Spleen (tissue), 11 donors: ENCODE results near the gene SMU1. TPM values are rescaled to one million over a fixed set of nuclear protein-coding genes. Genes with fewer than 3 reads are reported as not detected.

Source experiments
- DNase-seq: peaks from one replicate; pipeline ENCODE4 v3.0.0-alpha.2; 2020
- H3K27ac ChIP-seq, 8 donors: fragments of 200-600 bp; sonication (generic) in 7 of 8; 1 replicate in 4 of 8; 2 replicates in 4 of 8; pipeline versions ENCODE4 v1.5.0 to v1.8.0; 2016 to 2021; ENCODE audit warnings: inconsistent platforms in 4 of 8, mild to moderate bottlenecking in 4 of 8, moderate library complexity in 1 of 8
- H3K27me3 ChIP-seq, 7 donors: fragments of 200-600 bp; sonication (generic) in 6 of 7; replicated peaks in 1 of 7; 1 replicate in 4 of 7; 2 replicates in 3 of 7; pipeline versions ENCODE4 v1.5.0 to v1.8.0; 2016 to 2021; ENCODE audit warnings: inconsistent platforms in 3 of 7, mild to moderate bottlenecking in 1 of 7
- H3K36me3 ChIP-seq, 6 donors: fragments of 200-600 bp; sonication (generic) in 5 of 6; 1 replicate in 4 of 6; 2 replicates in 2 of 6; pipeline versions ENCODE4 v1.5.0 to v1.8.0; 2016 to 2021; ENCODE audit warnings: inconsistent platforms in 2 of 6
- H3K4me1 ChIP-seq, 6 donors: fragments of 200-600 bp; sonication (generic) in 5 of 6; 1 replicate in 3 of 6; 2 replicates in 3 of 6; pipeline versions ENCODE4 v1.5.0 to v1.8.0; 2016 to 2021; ENCODE audit warnings: inconsistent platforms in 3 of 6
- H3K4me3 ChIP-seq, 8 donors: fragments of 200-600 bp; sonication (generic) in 7 of 8; 1 replicate in 4 of 8; 2 replicates in 4 of 8; pipeline versions ENCODE4 v1.5.0 to v1.8.0; 2016 to 2021; ENCODE audit warnings: inconsistent platforms in 4 of 8, mild to moderate bottlenecking in 4 of 8, moderate library complexity in 2 of 8
- H3K9me3 ChIP-seq, 8 donors: fragments of 200-600 bp; sonication (generic) in 7 of 8; 1 replicate in 4 of 8; 2 replicates in 4 of 8; pipeline versions ENCODE4 v1.5.0 to v1.8.0; 2016 to 2021; ENCODE audit warnings: inconsistent platforms in 4 of 8
- POLR2A ChIP-seq, 3 donors: fragments of 450-650 bp; IDR thresholded peaks; one replicate each; pipeline ENCODE4 v1.5.1; 2017; ENCODE audit warnings: antibody characterized with exemption in 3 of 3, mild to moderate bottlenecking in 1 of 3
- POLR2AphosphoS5 ChIP-seq, 3 donors: sonication (generic); formaldehyde crosslinking; IDR thresholded peaks; one replicate each; pipeline ENCODE4 v1.5.1; 2017; ENCODE audit warnings: antibody characterized with exemption in 3 of 3
- WGBS, 5 donors: extraction: QIAGEN DNeasy Blood & Tissue Kit in 3 of 5; methylation state at CpG; one replicate each; pipeline versions ENCODE4 v1.1.5 to v1.1.7; 2013 to 2018; 5-methylcytosine and 5-hydroxymethylcytosine counted together
- intact Hi-C: fragments of 100-400 bp; cut with DNase I; formaldehyde crosslinking; loops from one replicate; pipeline ENCODE4 v1.15.0; 2023; ENCODE audit warnings: low total_unique reads
- polyA plus RNA-seq, 3 donors: library from polyadenylated mRNA; stranded (reverse); fragments of 200-250 nt; gene quantifications; one replicate each; pipeline ENCODE4 v1.2.1, GENCODE V29; 2013
- total RNA-seq, 7 donors: library from RNA; depleted of rRNA in 3 of 7; stranded (reverse); fragments of >200 nt in 3 of 7; fragmentation: NEBNext Ultra II Directional in 4 of 7; extraction: Animal tissue kit (Norgen Biotek cat#: 25700) in 4 of 7; gene quantifications; one replicate each; pipeline versions ENCODE4 v1.1.0 to v1.2.1, GENCODE V29; 2016 to 2021
- TF ChIP-seq, protein P1 (sequence below), 11 experiments: fragments of 200-600 bp in 7 of 11; fragments of 450-650 bp in 4 of 11; sonication (generic) in 4 of 11; IDR thresholded peaks in 8 of 11; conservative IDR thresholded peaks in 3 of 11; 1 replicate in 7 of 11; 2 replicates in 4 of 11; pipeline versions ENCODE4 v1.4.0 to v1.8.0; 2016 to 2021; ENCODE audit warnings: antibody characterized with exemption in 11 of 11, inconsistent platforms in 4 of 11, mild to moderate bottlenecking in 1 of 11
- donor health status: healthy with polysubstance abuse.
- donor health status: DM: no; HTN: no; CAD: no; lungs with moderate emphysema.
- donor health status: DM: no; HTN: no; CAD: no.
- donor health status: Bipolar disorder and iron deficiency.
- donor health status: healthy.
- donor health status: DM: no; HTN: no; CAD: no.
- donor health status: DM: yes; HTN: yes; CAD: no.

SMU1 gene
- total and polyA plus RNA-seq, 10 donors, result 7.2 to 23.3 (median 18.8) TPM

DNA sequence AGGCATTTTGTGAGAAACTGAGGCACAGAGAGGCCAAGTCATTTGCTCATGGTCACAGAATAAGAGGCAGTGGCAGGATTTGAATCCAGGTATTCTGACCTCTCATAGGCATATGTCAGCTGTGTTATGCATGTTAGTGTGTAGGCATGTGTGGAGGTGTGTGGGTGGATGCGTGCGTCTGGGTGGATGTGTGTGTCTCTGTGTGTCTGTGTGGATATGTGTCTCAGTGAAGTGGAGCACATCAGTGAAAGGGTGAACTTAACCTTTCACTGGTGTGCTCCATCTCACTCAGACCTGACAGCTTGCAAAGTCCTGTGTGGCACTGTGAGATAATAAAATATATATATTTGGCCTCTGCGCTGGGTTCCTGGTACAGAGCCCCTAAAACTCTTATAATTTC is 32.0 kb upstream of the SMU1 start:
- WGBS, 5 donors, result 90 to 95% (median 93%) methylated on average over 3 of the region's 3 CpGs
- intact Hi-C loops, result no loop called here

DNA sequence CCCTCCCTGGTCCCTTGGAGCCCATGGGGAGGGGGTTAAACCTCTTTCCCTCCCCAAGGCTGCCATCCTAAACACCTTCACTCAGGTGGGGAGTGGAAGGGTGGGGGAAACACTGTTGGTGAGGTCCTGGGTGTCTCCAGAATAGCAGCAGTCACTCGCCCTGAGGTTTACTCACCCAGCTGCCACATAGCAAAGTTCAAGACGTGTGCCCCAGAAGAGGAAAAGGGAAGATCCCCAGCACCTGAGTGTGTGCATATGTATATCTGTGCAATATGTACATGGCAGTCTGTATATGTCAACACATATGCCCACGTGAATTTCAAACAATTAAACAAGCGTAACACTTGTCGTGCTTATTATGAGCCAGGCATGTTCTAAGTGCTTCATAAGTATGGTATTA is 31.3 kb upstream of the SMU1 start:
- Histone ChIP-seq H3K4me3 (no peak overlapping the region), H3K27ac (peak overlapping the region in 5 of 8 donors; percentile 52 to 69 (median 59)), H3K27me3 (no peaks in the 10 kb centered on the region), H3K4me1 (peaks cover 0 to 32% (median 17%) of the 10 kb centered on the region in 6 donors), H3K9me3 (no peaks in the 10 kb centered on the region), H3K36me3 (peaks cover 2 to 42% (median 23%) of the 10 kb centered on the region in 6 donors)
- intact Hi-C loops, result no loop called here
- 59 to 65% (median 63%) methylated on average over 5 of the region's 5 CpGs for WGBS, 5 donors
- DNase-seq, result no peak
- TF ChIP-seq, protein P1, sequence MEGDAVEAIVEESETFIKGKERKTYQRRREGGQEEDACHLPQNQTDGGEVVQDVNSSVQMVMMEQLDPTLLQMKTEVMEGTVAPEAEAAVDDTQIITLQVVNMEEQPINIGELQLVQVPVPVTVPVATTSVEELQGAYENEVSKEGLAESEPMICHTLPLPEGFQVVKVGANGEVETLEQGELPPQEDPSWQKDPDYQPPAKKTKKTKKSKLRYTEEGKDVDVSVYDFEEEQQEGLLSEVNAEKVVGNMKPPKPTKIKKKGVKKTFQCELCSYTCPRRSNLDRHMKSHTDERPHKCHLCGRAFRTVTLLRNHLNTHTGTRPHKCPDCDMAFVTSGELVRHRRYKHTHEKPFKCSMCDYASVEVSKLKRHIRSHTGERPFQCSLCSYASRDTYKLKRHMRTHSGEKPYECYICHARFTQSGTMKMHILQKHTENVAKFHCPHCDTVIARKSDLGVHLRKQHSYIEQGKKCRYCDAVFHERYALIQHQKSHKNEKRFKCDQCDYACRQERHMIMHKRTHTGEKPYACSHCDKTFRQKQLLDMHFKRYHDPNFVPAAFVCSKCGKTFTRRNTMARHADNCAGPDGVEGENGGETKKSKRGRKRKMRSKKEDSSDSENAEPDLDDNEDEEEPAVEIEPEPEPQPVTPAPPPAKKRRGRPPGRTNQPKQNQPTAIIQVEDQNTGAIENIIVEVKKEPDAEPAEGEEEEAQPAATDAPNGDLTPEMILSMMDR (IDR thresholded peaks at IDR 0.05 in 8 of 11, conservative IDR thresholded peaks at IDR 0.05 in 3 of 11), result no peak
- TF ChIP-seq POLR2A (IDR thresholded peaks at IDR 0.05), result no peak
- no peak for TF ChIP-seq POLR2AphosphoS5 (IDR thresholded peaks at IDR 0.05)

More for the DNA sequence above, 32.0 kb upstream of the SMU1 start:
- TF ChIP-seq POLR2A (IDR thresholded peaks at IDR 0.05) (no peak), POLR2AphosphoS5 (IDR thresholded peaks at IDR 0.05) (peak in 1 of 3 donors; percentile 59)
- TF ChIP-seq, protein P1 (IDR thresholded peaks at IDR 0.05 in 8 of 11, conservative IDR thresholded peaks at IDR 0.05 in 3 of 11), result no peak
- Histone ChIP-seq H3K9me3 (no peaks in the 10 kb centered on the region), H3K4me3 (no peak overlapping the region), H3K4me1 (peaks cover 0 to 32% (median 17%) of the 10 kb centered on the region in 6 donors), H3K36me3 (peaks cover 2 to 49% (median 30%) of the 10 kb centered on the region in 6 donors), H3K27ac (no peak overlapping the region), H3K27me3 (no peaks in the 10 kb centered on the region)
- DNase-seq, result no peak

DNA sequence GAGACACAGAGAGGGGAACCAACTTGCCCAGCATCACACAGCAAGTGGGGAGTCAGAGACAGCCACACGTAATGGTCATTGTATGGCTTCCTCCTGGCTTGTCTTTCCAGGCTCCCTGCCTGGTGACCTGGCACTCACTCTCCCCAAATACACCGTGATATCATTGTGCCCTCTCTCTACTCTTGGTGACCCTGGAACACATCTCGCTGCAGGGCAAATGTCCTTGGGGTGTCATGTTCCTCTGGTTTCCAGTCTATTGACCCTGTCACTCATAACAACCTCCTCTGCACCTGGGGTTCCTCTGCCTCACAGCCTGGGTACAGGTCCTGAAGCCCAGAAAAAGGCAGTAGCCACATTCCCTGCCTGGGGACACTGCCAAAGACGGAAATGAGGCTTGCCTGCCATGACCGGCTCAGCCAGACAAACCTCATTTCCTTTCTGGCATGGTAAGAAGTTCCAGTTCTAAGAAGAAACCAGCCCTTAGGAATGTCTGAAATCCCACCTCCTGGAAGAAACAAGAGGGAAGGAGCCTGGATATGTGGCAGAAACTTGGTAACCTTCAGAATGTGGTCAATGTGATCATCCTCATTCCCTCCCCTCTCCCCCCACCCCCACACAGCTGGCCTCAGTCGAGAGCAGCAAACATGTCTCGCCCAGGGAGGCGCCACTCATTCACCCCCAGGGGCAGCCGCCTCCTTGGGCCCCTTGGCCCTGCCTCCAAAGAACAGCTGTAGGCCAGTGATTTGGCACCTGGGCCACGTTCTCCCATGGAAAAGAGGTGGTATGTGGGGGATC is 30.6 kb upstream of the SMU1 start:
- Histone ChIP-seq H3K9me3 (no peaks in the 10 kb centered on the region), H3K4me3 (no peak overlapping the region), H3K27me3 (no peaks in the 10 kb centered on the region), H3K36me3 (peaks cover under 1 to 34% (median 16%) of the 10 kb centered on the region in 6 donors), H3K27ac (peak overlapping the region in 7 of 8 donors; percentile 32 to 69 (median 59)), H3K4me1 (peaks cover 0 to 32% (median 17%) of the 10 kb centered on the region in 6 donors)
- TF ChIP-seq, protein P1 (IDR thresholded peaks at IDR 0.05 in 8 of 11, conservative IDR thresholded peaks at IDR 0.05 in 3 of 11), result no peak
- TF ChIP-seq POLR2A (IDR thresholded peaks at IDR 0.05) (no peak), POLR2AphosphoS5 (IDR thresholded peaks at IDR 0.05) (peak in 2 of 3 donors; percentile 30 to 34)
- DNase-seq, result no peak
- WGBS, 5 donors, result 48 to 68% (median 55%) methylated on average over 10 of the region's 10 CpGs
- intact Hi-C loops, result no loop called here

DNA sequence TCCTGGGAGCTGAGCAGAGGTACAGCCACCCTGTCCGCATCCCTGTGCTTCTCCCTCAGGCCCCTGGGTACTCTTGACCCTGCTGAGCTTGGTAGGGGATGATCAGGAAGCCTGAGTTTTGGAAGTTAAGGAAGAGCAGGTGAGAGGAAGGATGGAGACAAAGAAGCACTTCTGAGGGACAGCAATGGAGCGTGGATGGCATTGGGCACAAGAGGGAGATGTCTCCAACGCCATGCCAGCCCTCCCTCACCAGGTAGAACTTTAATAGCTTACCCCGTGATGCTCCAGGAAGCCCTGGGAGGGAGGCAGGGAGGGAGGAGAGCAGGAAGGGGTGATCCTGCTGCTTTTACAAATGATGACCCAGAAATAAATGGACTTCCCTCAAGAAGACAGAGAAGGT is 29.9 kb upstream of the SMU1 start:
- Histone ChIP-seq H3K36me3 (peaks cover 0 to 28% (median 9%) of the 10 kb centered on the region in 6 donors), H3K4me3 (no peak overlapping the region), H3K9me3 (no peaks in the 10 kb centered on the region), H3K27ac (peak overlapping the region in 3 of 8 donors; percentile 52 to 69 (median 64)), H3K4me1 (peaks cover 0 to 32% (median 17%) of the 10 kb centered on the region in 6 donors), H3K27me3 (no peaks in the 10 kb centered on the region)
- intact Hi-C loops, result no loop called here
- no peak for TF ChIP-seq POLR2A (IDR thresholded peaks at IDR 0.05)
- TF ChIP-seq POLR2AphosphoS5 (IDR thresholded peaks at IDR 0.05), result no peak
- no peak for DNase-seq
- 53 to 76% (median 64%) methylated on average over 4 of the region's 4 CpGs for WGBS, 5 donors
